LNCAP (cell line): ENCODE results near the gene NELL2.

Experiments
- CTCF ChIP-seq: fragments of 450-650 bp; IDR thresholded peaks from 2 replicates; pipeline ENCODE4 v1.5.1; 2017; ENCODE audit warnings: mild to moderate bottlenecking

NELL2 gene

GRCh38 chr12:44771485-44772021, 104.6 kb downstream of the NELL2 start:
- no peak for TF ChIP-seq CTCF

- no peak for TF ChIP-seq CTCF
These were observed 110.3 kb downstream of the NELL2 start for GRCh38 chr12:44765796-44766195.

GRCh38 chr12:44763021-44763420, 113.1 kb downstream of the NELL2 start:
- no peak for TF ChIP-seq CTCF

GRCh38 chr12:44759289-44759688, 116.8 kb downstream of the NELL2 start:
- TF ChIP-seq CTCF: no peak

DNA sequence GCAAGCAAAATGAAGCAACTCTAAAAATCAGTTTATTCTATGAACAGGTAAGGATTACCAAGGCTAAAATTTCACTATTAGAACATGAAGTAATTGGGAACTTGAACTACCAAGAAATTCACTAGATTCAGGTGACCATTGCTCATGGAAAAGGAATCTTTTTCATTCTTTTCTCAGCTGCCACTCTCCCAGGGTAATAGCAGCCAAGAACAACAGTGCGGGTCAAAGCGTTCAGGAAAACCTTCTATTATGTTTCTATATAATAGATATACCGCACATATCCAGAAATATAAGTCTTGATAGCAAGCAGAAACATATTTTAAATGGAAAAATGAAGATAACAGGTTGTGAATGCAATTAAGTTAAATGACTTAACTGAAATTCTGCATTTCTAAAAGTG, 125.6 kb downstream of the NELL2 start:
- TF ChIP-seq CTCF: no peak

DNA sequence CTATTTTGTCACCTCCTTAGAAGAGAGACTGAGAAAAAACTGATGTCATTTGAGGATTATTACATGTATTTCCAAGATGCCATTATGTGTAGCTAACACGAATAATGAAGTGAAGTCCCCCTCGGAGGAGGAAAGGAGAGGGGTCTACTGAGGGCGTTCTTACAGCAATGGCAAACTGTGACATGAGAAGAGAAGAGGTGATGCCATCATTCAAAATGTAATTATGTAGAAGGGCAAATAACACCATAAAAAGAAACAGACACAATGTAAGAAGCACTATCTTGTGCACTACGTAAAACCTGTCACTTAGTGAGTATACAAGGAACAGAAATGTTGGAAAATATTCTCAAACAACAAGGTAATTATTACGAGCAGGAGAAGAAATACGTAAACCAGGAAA, 126.5 kb downstream of the NELL2 start:
- no peak for TF ChIP-seq CTCF

DNA sequence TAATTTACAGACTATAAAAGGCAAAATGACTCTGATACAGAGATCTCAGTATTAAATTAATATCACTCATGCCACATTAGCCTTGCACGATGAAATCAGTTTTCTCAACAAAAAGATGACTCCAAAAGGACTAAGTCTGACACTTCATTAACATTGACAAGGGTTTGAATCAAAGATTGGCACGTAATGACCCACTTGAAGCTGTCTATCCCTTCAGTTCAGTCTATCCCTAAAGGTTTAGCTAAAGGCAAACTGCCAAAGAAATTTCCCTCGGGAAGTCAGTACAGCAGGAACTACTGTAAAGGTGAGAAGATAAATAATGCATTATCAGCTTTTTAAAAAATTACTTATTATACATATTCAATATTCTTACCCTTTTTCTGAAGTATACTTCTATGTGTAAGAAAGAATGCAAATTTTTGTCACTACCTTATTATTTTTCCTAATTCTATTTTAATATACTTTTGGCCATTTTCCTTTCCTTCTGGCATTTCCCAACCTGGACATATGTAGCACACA, 127.1 kb downstream of the NELL2 start:
- no peak for TF ChIP-seq CTCF

- TF ChIP-seq CTCF: no peak
These were observed 138.1 kb downstream of the NELL2 start for GRCh38 chr12:44738051-44738450.
